Kidney glomerular epithelial cell (primary cell): ENCODE data around the gene LNP1.
A peak's percentile ranks its signal among the peaks of the same experiment; 100 is the strongest.

Experiments
- DNase-seq: peaks from one replicate; lab custom pipeline; 2025; lab: John Stamatoyannopoulos, UW

LNP1 gene

GRCh38 chr3:100399341-100400071 is 1.8 kb upstream of the LNP1 start:
- DNase-seq, result no peak

GRCh38 chr3:100400419-100400779 is 940 bp upstream of the LNP1 start:
- no peak for DNase-seq

- DNase-seq, result peak; percentile 62
Measured at GRCh38 chr3:100401674-100402041, 319 bp downstream of the LNP1 start.

DNA sequence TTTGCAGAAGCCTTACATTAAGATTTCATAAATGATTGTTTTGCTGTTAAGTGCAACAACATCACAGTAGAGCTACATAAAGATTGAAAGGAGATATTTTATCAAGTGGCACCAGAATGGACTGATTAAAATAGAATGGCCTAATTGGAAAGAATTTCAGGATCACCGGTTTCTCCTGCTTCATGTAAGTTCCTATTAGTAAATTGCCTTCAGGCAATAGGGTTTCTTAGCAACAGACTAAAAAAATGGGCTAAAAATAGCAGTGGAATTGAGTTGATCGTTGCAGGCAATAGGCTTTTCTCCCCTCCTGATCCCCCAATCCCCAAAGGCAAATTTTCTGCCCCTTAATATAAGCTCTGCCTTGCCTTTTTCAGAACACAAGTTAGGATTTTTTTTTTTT is 917 bp downstream of the LNP1 start:
- DNase-seq, result no peak

DNA sequence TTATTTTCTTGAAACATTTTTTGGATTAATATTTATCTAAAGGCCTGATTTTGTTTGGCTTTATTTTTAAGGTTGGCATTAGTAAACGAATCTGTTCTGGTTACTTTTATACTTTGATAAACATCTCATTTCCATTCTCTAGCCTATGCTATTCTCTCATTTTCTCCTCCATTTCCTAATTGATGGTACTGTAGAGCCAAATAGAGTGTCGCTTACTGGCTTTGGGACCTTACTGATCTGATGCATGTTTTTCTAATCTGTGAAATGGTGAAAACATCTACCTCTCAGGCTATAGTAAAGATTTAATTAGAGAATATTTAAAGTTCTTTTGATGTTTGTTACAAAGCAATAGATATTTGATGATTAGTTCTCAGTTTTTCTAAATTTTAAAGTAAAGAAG is 1.6 kb downstream of the LNP1 start:
- DNase-seq, result no peak

- DNase-seq, result no peak
Measured at GRCh38 chr3:100403362-100404249, 2.3 kb downstream of the LNP1 start.

GRCh38 chr3:100404250-100404548 is 2.9 kb downstream of the LNP1 start:
- no peak for DNase-seq

DNA sequence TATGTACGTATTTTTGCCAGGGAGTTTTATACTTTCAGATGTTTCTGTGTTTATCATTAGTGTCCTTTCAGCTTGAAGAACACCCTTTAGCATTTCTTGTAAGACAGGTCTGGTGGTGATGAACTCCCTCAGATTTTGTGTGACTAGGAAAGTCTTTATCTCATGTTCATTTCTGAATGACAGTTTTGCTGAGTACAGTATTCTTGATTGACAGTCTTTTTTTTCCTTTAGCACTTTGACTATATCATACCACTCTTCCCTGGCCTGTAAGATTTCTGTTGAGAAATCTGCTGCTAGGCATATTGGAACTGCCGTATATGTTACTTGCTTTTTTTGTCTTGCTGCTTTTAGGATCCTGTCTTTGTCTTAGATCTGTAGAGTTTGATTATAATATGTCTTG is 5.8 kb downstream of the LNP1 start:
- DNase-seq, result no peak

DNA sequence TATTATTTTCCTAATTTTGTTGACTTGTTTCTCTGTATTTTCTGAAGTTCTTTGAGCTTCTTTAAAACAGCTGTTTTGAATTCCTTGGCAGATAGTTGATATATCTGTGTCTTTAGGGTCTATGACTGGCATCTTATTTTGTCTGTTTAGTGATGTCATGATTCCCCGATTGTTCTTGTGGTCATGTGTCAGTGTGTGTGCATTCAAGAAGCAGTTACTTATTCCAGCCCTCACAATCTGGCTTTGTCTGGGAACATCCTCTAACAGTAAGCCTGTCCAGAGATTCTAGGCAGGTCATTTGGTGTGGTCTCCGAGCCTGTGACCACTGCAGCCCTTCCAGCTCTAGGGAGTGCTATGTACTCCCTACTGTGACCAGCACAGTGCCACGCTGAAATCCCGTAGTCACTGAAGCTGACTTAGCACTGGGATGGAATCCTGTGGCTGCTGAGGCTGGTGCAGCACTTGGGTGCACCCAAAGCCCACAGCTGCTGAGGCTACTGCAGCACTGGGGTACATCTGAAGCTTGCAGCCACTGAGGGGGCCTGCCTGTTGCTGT is 6.7 kb downstream of the LNP1 start:
- DNase-seq, result no peak

DNA sequence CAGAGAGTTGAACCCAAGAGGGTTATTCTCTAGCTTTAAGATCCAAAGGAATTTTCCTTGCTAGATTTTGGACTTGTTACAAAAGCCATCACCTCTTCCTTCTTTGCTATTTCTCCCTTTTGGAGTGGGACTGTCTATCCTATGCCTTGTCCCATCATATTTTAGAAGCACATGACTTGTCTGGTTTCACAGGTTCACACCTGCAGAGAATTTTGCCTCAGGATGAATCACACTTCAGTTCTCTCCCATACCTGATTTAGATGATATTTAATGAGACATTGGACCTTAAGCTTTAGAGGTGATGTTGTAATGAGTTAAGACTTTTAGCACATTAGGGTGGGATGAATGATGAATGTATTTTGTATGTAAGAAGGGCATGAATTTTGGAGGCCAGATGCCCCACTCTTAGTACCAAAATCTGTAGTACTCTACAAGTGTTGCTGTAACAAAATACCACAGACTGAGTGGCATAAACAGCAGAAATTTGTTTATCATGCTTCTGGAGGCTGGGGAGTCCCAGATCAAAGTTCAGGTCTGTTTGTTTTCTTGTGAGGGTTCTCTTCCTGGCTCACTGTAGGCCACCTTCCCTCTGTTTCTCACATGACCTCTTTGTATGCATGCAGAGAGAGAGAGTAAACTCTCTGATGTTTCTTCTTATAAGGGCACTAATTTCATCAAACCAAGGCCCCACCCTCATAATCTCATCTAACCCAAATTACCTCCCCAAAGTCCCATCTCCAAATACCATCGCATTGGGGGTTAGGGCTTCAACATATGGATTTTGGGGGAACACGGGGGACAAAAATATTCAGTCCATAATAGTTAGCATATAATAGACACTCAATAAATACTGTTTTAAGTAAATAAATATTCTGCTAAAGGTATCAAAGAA is 10.0 kb downstream of the LNP1 start:
- no peak for DNase-seq

- DNase-seq, result peak; percentile 25
Measured at GRCh38 chr3:100412912-100413590, 11.7 kb downstream of the LNP1 start.

- DNase-seq, result no peak
Measured at GRCh38 chr3:100413613-100414012, 12.3 kb downstream of the LNP1 start.

- DNase-seq, result no peak
Measured at GRCh38 chr3:100416176-100416575, 14.8 kb downstream of the LNP1 start.

GRCh38 chr3:100416863-100417262 is 15.5 kb downstream of the LNP1 start:
- no peak for DNase-seq

DNA sequence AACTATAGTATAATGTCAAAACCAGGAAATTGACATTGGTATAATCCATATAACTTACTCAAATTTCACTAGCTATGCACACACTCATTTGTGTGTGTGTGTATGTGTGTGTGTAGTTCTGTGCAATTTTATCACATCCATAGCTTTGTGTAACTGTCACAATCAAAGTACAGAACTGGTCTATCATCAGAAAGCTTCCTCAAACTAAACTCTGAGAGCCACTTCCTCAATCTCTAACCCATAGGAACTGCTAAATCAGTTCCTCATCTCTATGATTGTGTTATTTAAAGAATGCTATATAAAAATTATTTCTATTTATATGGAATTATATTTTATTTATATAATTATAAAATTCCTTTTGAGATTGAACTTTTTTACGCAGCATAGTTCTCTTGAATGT is 18.1 kb downstream of the LNP1 start:
- DNase-seq, result no peak

GRCh38 chr3:100420885-100421284 is 19.5 kb downstream of the LNP1 start:
- no peak for DNase-seq

- no peak for DNase-seq
Measured at GRCh38 chr3:100423611-100424010, 22.3 kb downstream of the LNP1 start.

DNA sequence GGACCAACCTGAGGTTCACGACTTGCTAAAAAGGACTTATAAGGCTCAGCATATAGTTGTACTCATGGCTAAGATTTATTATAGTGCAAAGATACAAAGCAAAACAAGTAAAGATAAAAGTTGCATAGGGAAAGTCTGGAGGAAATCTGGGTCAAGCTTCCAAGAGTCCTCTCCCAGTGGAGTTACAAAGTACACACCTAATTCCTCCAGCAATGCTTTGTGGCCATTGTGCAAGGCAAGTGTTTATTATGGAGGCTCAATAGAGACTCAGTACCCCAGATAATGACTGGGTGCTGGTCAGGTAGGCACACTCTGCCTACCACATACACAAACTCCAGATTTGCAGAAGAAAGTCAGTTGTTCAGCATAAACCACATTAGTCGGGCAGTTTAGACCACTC is 22.9 kb downstream of the LNP1 start:
- DNase-seq, result no peak

GRCh38 chr3:100425316-100425715 is 24.0 kb downstream of the LNP1 start:
- DNase-seq, result no peak

- DNase-seq, result no peak
Measured at GRCh38 chr3:100426067-100426682, 24.8 kb downstream of the LNP1 start.

GRCh38 chr3:100427699-100428098 is 26.4 kb downstream of the LNP1 start:
- DNase-seq, result no peak
